Prostate gland (tissue), 2 donors: ENCODE data around the gene RXRG. TPM values are rescaled to one million over a fixed set of nuclear protein-coding genes. Genes with fewer than 3 reads are reported as not detected.
A peak's percentile ranks its signal among the peaks of the same experiment; 100 is the strongest.

Source experiments
- DNase-seq: peaks from one replicate; pipeline ENCODE4 v3.0.0-alpha.2; 2019; ENCODE audit warnings: low spot score
- H3K27ac ChIP-seq, 2 donors: fragments of 200-600 bp; sonication (generic); 2 replicates each; pipeline ENCODE4 v1.5.1; 2017 to 2019
- H3K27me3 ChIP-seq: fragments of 200-600 bp; sonication (generic); replicated peaks from 2 replicates; pipeline ENCODE4 v1.5.1; 2019; ENCODE audit not compliant: insufficient read depth
- H3K36me3 ChIP-seq, 2 donors: fragments of 200-600 bp; sonication (generic); 1 replicate in 1 of 2; 2 replicates in 1 of 2; pipeline versions ENCODE4 v1.5.1 to v1.8.1; 2017 to 2019
- H3K4me1 ChIP-seq: fragments of 200-600 bp; sonication (generic); replicated peaks from 2 replicates; pipeline ENCODE4 v1.5.1; 2019
- H3K4me3 ChIP-seq, 2 donors: fragments of 200-600 bp; sonication (generic); 2 replicates each; pipeline ENCODE4 v1.5.1; 2017 to 2019
- H3K9me3 ChIP-seq: fragments of 200-600 bp; sonication (generic); 2 replicates; pipeline ENCODE4 v1.5.1; 2017
- CTCF ChIP-seq, 4 experiments: fragments of 200-600 bp in 2 of 4; fragments of 450-650 bp in 2 of 4; sonication (generic) in 2 of 4; IDR thresholded peaks; 1 replicate in 3 of 4; 2 replicates in 1 of 4; pipeline ENCODE4 v1.5.1; 2016 to 2019; ENCODE audit warnings: antibody characterized with exemption in 4 of 4, mild to moderate bottlenecking in 2 of 4, moderate library complexity in 2 of 4
- POLR2A ChIP-seq: fragments of 450-650 bp; IDR thresholded peaks from one replicate; pipeline ENCODE4 v1.6.1; 2016; ENCODE audit warnings: antibody characterized with exemption, mild to moderate bottlenecking
- POLR2AphosphoS5 ChIP-seq: sonication (generic); formaldehyde crosslinking; IDR thresholded peaks from one replicate; pipeline ENCODE4 v1.6.1; 2017; ENCODE audit warnings: antibody characterized with exemption
- WGBS: methylation state at CpG from one replicate; pipeline ENCODE4 v1.1.5; 2018; 5-methylcytosine and 5-hydroxymethylcytosine counted together
- intact Hi-C: fragments of 100-400 bp; cut with DNase I; formaldehyde crosslinking; loops from one replicate; pipeline ENCODE4 v1.14.2; 2022
- total RNA-seq, 2 donors: library from RNA; depleted of rRNA; stranded (reverse); fragments of >200 nt; gene quantifications; one replicate each; pipeline ENCODE4 v1.1.0, GENCODE V29; 2016

Gene RXRG
- total RNA-seq, 2 donors from 2014 or later, result 0.14 to 1.4 TPM

GRCh38 chr1:165392634-165393571 lies 52.0 kb downstream of the RXRG start:
- peak; percentile 64 for DNase-seq
- intact Hi-C loops, result loop anchor here (1.0 to 5.0 kb wide), 2 partner anchors 200 to 519 kb away; no protein-coding TSS in a partner anchor
- Histone ChIP-seq H3K4me1 (no peaks in the 10 kb centered on the region), H3K9me3 (no peaks in the 10 kb centered on the region), H3K4me3 (no peak overlapping the region), H3K27me3 (no peaks in the 10 kb centered on the region), H3K36me3 (no peaks in the 10 kb centered on the region), H3K27ac (no peak overlapping the region)
- TF ChIP-seq POLR2AphosphoS5 (peak; percentile 41), CTCF (IDR thresholded peaks at IDR 0.05) (peak; percentile 77 to 87 (median 84)), POLR2A (no peak)
- WGBS, result 13% methylated on average over 19 of the region's 19 CpGs

GRCh38 chr1:165389609-165390008 lies 55.3 kb downstream of the RXRG start:
- Histone ChIP-seq H3K36me3 (no peaks in the 10 kb centered on the region), H3K4me1 (no peaks in the 10 kb centered on the region), H3K9me3 (no peaks in the 10 kb centered on the region), H3K4me3 (no peak overlapping the region), H3K27ac (no peak overlapping the region), H3K27me3 (no peaks in the 10 kb centered on the region)
- DNase-seq, result no peak
- TF ChIP-seq POLR2A (no peak), CTCF (IDR thresholded peaks at IDR 0.05) (no peak), POLR2AphosphoS5 (no peak)
- 96% methylated on average over 2 of the region's 2 CpGs for WGBS
- intact Hi-C loops, result loop anchor here (5.0 kb wide), 1 partner anchor 523 kb away; no protein-coding TSS in a partner anchor

GRCh38 chr1:165387961-165388360 lies 57.0 kb downstream of the RXRG start:
- H3K4me3 ChIP-seq, result no peak overlapping the region
- TF ChIP-seq POLR2A (no peak), CTCF (IDR thresholded peaks at IDR 0.05) (no peak), POLR2AphosphoS5 (no peak)
- H3K4me1 ChIP-seq, result no peaks in the 10 kb centered on the region
- H3K36me3 ChIP-seq, result no peaks in the 10 kb centered on the region
- 42% methylated on average over 2 of the region's 2 CpGs for WGBS
- no peak for DNase-seq
- intact Hi-C loops, result no loop called here
- H3K27ac ChIP-seq, result no peak overlapping the region
- H3K27me3 ChIP-seq, result no peaks in the 10 kb centered on the region
- no peaks in the 10 kb centered on the region for H3K9me3 ChIP-seq

GRCh38 chr1:165387505-165387904 lies 57.4 kb downstream of the RXRG start:
- no peak overlapping the region for H3K4me3 ChIP-seq
- DNase-seq, result no peak
- H3K4me1 ChIP-seq, result no peaks in the 10 kb centered on the region
- intact Hi-C loops, result no loop called here
- TF ChIP-seq POLR2A (no peak), CTCF (IDR thresholded peaks at IDR 0.05) (no peak), POLR2AphosphoS5 (no peak)
- no peaks in the 10 kb centered on the region for H3K36me3 ChIP-seq
- H3K27me3 ChIP-seq, result no peaks in the 10 kb centered on the region
- no peaks in the 10 kb centered on the region for H3K9me3 ChIP-seq
- no peak overlapping the region for H3K27ac ChIP-seq
- 63% methylated on average over 2 of the region's 2 CpGs for WGBS
